Neutrophil (primary cell): ENCODE measurements around the gene NPBWR2.

Source experiments
- H3K27ac ChIP-seq: fragments of 200-600 bp; sonication (generic); 2 replicates; pipeline ENCODE4 v1.5.1; 2016; ENCODE audit warnings: mild to moderate bottlenecking, moderate library complexity
- H3K27me3 ChIP-seq: fragments of 200-600 bp; sonication (generic); 2 replicates; pipeline ENCODE4 v1.6.0; 2016; ENCODE audit warnings: mild to moderate bottlenecking
- H3K36me3 ChIP-seq: fragments of 200-600 bp; sonication (generic); 2 replicates; pipeline ENCODE4 v1.5.1; 2017
- H3K4me1 ChIP-seq, 2 experiments: fragments of 200-600 bp in 1 of 2; sonication (generic) in 1 of 2; 1 replicate in 1 of 2; 2 replicates in 1 of 2; pipeline versions ENCODE4 v1.5.1 to v1.6.1; 2013 to 2016; ENCODE audit warnings: low read depth in 1 of 2, low read length in 1 of 2, mild to moderate bottlenecking in 1 of 2, moderate library complexity in 1 of 2; ENCODE audit not compliant: control insufficient read depth in 1 of 2, insufficient read depth in 1 of 2
- H3K4me3 ChIP-seq, 2 experiments: fragments of 200-600 bp in 1 of 2; sonication (generic) in 1 of 2; 1 replicate in 1 of 2; 2 replicates in 1 of 2; pipeline ENCODE4 v1.5.1; 2013 to 2016; ENCODE audit warnings: low read depth in 1 of 2, low read length in 1 of 2, mild to moderate bottlenecking in 1 of 2, moderate library complexity in 1 of 2
- H3K9me3 ChIP-seq: fragments of 200-600 bp; sonication (generic); 2 replicates; pipeline ENCODE4 v1.5.1; 2016
- CTCF ChIP-seq: fragments of 200-600 bp; sonication (generic); IDR thresholded peaks from 2 replicates; pipeline ENCODE4 v1.5.1; 2016; ENCODE audit warnings: antibody characterized with exemption

The NPBWR2 gene

GRCh38 chr20:64115171-64115911 is 8.0 kb upstream of the NPBWR2 start:
- peaks cover 5% of the 10 kb centered on the region in 2 experiments for H3K4me1 ChIP-seq
- H3K27ac ChIP-seq: no peak overlapping the region
- H3K36me3 ChIP-seq: no peaks in the 10 kb centered on the region
- no peaks in the 10 kb centered on the region for H3K9me3 ChIP-seq
- no peak for TF ChIP-seq CTCF
- no peak overlapping the region for H3K4me3 ChIP-seq
- peaks cover 4% of the 10 kb centered on the region for H3K27me3 ChIP-seq

- TF ChIP-seq CTCF: no peak
- H3K36me3 ChIP-seq: no peaks in the 10 kb centered on the region
- peaks cover 4% of the 10 kb centered on the region for H3K27me3 ChIP-seq
- no peaks in the 10 kb centered on the region for H3K9me3 ChIP-seq
- no peak overlapping the region for H3K27ac ChIP-seq
- no peak overlapping the region for H3K4me3 ChIP-seq
- H3K4me1 ChIP-seq: no peaks in the 10 kb centered on the region
Observed at GRCh38 chr20:64114356-64114971, 7.1 kb upstream of the NPBWR2 start.

GRCh38 chr20:64113796-64114355 is 6.5 kb upstream of the NPBWR2 start:
- H3K27ac ChIP-seq: no peak overlapping the region
- H3K4me1 ChIP-seq: no peaks in the 10 kb centered on the region
- no peak overlapping the region for H3K4me3 ChIP-seq
- no peak for TF ChIP-seq CTCF
- H3K9me3 ChIP-seq: no peaks in the 10 kb centered on the region
- peaks cover 4% of the 10 kb centered on the region for H3K27me3 ChIP-seq
- H3K36me3 ChIP-seq: no peaks in the 10 kb centered on the region

GRCh38 chr20:64113444-64113775 is 6.0 kb upstream of the NPBWR2 start:
- no peak for TF ChIP-seq CTCF
- H3K4me1 ChIP-seq: no peaks in the 10 kb centered on the region

GRCh38 chr20:64112691-64113443 is 5.5 kb upstream of the NPBWR2 start:
- Histone ChIP-seq H3K36me3 (no peaks in the 10 kb centered on the region), H3K4me1 (peaks cover 0 to 3% of the 10 kb centered on the region in 2 experiments), H3K27ac (no peak overlapping the region), H3K4me3 (no peak overlapping the region), H3K27me3 (peaks cover 12% of the 10 kb centered on the region), H3K9me3 (no peaks in the 10 kb centered on the region)
- no peak for TF ChIP-seq CTCF

More at GRCh38 chr20:64113444-64113775, 6.0 kb upstream of the NPBWR2 start:
- Histone ChIP-seq H3K36me3 (no peaks in the 10 kb centered on the region), H3K9me3 (no peaks in the 10 kb centered on the region), H3K4me3 (no peak overlapping the region), H3K27ac (no peak overlapping the region), H3K27me3 (peaks cover 7% of the 10 kb centered on the region)
